ENCODE measurements around the gene CFAP61.

GRCh38 chr20:20251836-20252235 is 199.5 kb downstream of the CFAP61 start:
- no peak for TF ChIP-seq CTCF (IDR thresholded peaks at IDR 0.05; ENCODE audit: insufficient read depth, low read depth, low read length)
- no peak for TF ChIP-seq EZH2 (IDR thresholded peaks at IDR 0.05; ENCODE audit: insufficient read depth, low read length)

All from astrocyte (in vitro differentiated cells and primary cell).